Measurements from ENCODE around the gene TCP11L2.
A peak's percentile ranks its signal among the peaks of the same experiment; 100 is the strongest.

TCP11L2 gene

GRCh38 chr12:106331599-106331998, 29.1 kb downstream of the TCP11L2 start:
- TF ChIP-seq, protein P1, sequence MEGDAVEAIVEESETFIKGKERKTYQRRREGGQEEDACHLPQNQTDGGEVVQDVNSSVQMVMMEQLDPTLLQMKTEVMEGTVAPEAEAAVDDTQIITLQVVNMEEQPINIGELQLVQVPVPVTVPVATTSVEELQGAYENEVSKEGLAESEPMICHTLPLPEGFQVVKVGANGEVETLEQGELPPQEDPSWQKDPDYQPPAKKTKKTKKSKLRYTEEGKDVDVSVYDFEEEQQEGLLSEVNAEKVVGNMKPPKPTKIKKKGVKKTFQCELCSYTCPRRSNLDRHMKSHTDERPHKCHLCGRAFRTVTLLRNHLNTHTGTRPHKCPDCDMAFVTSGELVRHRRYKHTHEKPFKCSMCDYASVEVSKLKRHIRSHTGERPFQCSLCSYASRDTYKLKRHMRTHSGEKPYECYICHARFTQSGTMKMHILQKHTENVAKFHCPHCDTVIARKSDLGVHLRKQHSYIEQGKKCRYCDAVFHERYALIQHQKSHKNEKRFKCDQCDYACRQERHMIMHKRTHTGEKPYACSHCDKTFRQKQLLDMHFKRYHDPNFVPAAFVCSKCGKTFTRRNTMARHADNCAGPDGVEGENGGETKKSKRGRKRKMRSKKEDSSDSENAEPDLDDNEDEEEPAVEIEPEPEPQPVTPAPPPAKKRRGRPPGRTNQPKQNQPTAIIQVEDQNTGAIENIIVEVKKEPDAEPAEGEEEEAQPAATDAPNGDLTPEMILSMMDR (IDR thresholded peaks at IDR 0.05; ENCODE audit: low read depth, low read length): no peak

DNA sequence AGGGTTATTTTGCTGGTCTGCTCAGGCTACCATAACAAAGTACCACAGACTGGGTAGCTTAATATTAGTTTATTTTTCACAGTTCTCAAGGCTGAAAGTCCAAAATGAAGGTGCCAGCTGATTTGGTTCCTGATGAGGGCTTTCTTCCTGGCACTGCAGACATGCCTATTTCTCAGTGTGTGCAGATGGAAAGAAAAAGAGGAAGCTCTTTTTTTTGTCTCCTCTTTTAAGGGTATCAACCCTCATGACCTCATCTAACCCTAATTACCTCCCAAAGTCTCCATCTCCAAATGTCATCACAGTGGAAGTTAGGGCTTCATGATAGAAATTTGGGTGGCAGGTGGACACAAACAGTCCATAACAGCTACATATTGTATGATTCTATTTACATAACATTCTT, 30.0 kb downstream of the TCP11L2 start:
- TF ChIP-seq, protein P1 (IDR thresholded peaks at IDR 0.05; ENCODE audit: low read depth, low read length): no peak
- H3K4me3 ChIP-seq (ENCODE audit: low read depth, low read length): no peak overlapping the region

More at GRCh38 chr12:106331599-106331998, 29.1 kb downstream of the TCP11L2 start:
- no peak overlapping the region for H3K4me3 ChIP-seq (ENCODE audit: low read depth, low read length)

- TF ChIP-seq, protein P1 (IDR thresholded peaks at IDR 0.05; ENCODE audit: low read depth, low read length): no peak
- no peak overlapping the region for H3K4me3 ChIP-seq (ENCODE audit: low read depth, low read length)
Observed at GRCh38 chr12:106333010-106333409, 30.5 kb downstream of the TCP11L2 start.

DNA sequence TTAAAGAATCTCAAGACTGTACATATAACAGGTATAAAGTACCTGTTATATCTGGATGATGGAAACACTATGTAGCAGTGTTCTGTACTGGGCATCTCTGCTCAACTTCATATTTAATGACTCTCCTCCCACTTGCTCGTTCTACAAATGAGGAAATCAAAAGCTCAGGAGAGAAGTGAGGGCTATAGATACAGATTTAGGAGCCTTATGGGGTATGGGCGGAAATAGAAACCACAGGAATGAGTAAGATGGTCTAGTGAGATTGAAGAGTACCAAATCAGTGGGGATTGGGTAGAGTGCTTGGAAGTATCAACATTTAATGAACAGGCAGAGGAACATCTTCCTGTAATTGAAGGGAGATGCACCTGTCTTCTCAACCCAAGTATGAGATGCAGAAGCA, 31.2 kb downstream of the TCP11L2 start:
- H3K4me3 ChIP-seq (ENCODE audit: low read depth, low read length): no peak overlapping the region

DNA sequence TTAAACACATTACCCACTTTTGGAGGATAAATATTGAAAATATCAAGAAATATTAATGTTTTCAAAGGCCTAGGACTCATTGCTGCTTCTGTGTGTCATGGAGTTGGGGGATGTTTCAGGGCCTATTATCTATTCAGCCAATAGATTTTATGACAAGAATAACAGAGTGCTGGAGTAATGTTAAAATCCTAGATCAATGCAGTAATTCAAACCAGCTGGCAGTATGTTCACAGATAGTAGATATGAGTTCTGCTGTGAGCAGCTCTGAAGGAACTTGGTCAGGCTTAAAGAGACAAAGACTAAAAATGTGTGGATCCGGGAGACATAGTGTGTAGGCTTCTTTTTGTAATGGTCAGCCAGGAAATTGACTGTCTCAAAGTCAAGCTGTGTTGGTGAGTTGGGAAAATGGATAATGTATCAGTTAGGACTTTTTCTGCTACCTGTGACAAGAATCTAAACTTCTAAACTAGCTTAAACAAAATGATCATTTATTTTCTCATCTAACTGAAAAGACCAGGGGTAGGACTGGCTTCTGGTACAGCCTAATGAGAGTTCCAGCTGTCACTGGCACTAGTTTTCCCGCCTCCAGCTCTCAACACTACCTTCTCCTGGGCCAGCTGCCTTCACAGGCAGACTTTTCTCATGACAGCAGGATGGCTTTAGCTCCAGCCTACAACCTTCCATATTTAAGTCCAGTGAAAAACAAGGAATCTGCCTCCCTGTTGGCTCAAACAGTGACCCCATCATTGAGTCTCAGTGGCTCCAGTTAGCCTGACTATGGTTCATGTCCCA, 38.7 kb downstream of the TCP11L2 start:
- TF ChIP-seq, protein P1 (IDR thresholded peaks at IDR 0.05; ENCODE audit: low read depth, low read length): no peak

More for the DNA sequence above, 31.2 kb downstream of the TCP11L2 start:
- TF ChIP-seq, protein P1 (IDR thresholded peaks at IDR 0.05; ENCODE audit: low read depth, low read length): no peak

DNA sequence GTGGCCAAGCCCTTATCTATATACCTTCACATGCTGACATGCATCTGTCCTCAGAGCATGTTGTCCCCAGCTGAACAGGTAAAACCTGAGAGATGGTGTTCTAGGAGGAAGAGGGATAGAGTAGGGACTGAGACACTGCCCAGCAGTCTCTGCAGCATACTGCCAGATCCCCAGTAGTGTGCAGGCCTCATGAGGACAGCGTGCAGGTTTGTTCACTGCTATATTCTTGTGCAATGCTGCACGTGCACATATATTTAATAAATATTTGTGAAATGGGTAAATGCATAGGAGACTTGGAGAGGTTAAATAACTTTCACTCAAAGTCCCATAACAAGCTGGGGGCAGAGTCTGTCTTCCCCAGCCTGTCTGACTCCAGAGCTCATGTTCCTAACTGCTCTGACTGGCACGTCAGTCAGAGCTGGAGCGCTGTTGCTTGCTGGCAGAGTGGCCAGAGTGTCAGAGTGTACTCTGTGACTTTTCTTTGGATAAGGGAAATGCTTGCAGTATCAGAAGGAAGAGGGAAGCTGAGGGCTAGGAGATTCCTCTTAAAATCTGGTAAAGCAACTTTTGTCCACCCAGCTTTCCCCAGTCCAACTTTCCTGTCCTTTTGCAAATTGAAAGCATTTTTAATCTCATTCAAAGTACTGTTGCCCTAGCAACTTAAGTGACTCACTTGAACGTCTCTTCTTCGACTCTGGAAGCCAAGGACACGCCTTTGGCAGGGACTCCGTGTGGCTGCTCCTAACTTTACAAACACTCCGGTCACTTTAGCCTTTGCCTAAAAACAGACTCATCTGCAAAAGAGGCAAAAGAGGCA, 40.1 kb downstream of the TCP11L2 start:
- peak overlapping the region; percentile 49 for H3K4me3 ChIP-seq (ENCODE audit: low read depth, low read length)
- TF ChIP-seq, protein P1 (IDR thresholded peaks at IDR 0.05; ENCODE audit: low read depth, low read length): no peak

More for the DNA sequence above, 38.7 kb downstream of the TCP11L2 start:
- no peak overlapping the region for H3K4me3 ChIP-seq (ENCODE audit: low read depth, low read length)

GRCh38 chr12:106343214-106343528, 40.6 kb downstream of the TCP11L2 start:
- TF ChIP-seq, protein P1 (IDR thresholded peaks at IDR 0.05; ENCODE audit: low read depth, low read length): no peak
- H3K4me3 ChIP-seq (ENCODE audit: low read depth, low read length): peak overlapping the region; percentile 49

Measured in WI38 (cell line).